Stimulated activated effector memory CD8-positive, alpha-beta T cell treated with anti-CD3 and anti-CD28 coated beads, Interleukin-12 subunit alpha, Interleukin-12 subunit beta, amount 100 ng/mL, for 72 hours (primary cell): ENCODE data around the gene FOXA2.
"Not testable (repeated sequence)": the region's sequence is repeated elsewhere in the genome, so short reads cannot be mapped to it uniquely, and the experiment has no call there.

Source experiments
- ATAC-seq: fragments of 150-1000 bp; cut with Tn5 transposase; 2 replicates; pipeline ENCODE4 v1.10.0; 2021
- DNase-seq, 2 donors: peaks; one replicate each; pipeline ENCODE4 v3.0.0; 2021 to 2022; ENCODE audit warnings: low spot score in 2 of 2
- H3K27ac Mint-ChIP-seq: one replicate; pipeline ENCODE4 v1.8.0; 2022; ENCODE audit warnings: mild to moderate bottlenecking, mixed read lengths
- H3K36me3 Mint-ChIP-seq: one replicate; pipeline ENCODE4 v1.8.0; 2022; ENCODE audit warnings: mild to moderate bottlenecking, mixed read lengths
- H3K4me1 Mint-ChIP-seq: one replicate; pipeline ENCODE4 v1.8.0; 2022; ENCODE audit warnings: mixed read lengths
- H3K4me3 Mint-ChIP-seq: one replicate; pipeline ENCODE4 v1.8.0; 2022; ENCODE audit warnings: mild to moderate bottlenecking, mixed read lengths
- H3K9me3 Mint-ChIP-seq: one replicate; pipeline ENCODE4 v1.8.0; 2022; ENCODE audit warnings: mixed read lengths

FOXA2 gene

GRCh38 chr20:22562620-22563019 lies 21.8 kb downstream of the FOXA2 start:
- no peak for DNase-seq
- Mint-ChIP-seq H3K4me1 (no peaks in the 10 kb centered on the region), H3K36me3 (no peaks in the 10 kb centered on the region), H3K27ac (no peak overlapping the region), H3K9me3 (peaks cover 6% of the 10 kb centered on the region), H3K4me3 (no peak overlapping the region)
- no peak for ATAC-seq

GRCh38 chr20:22561965-22562577 lies 22.3 kb downstream of the FOXA2 start:
- Mint-ChIP-seq H3K4me3 (no peak overlapping the region), H3K36me3 (no peaks in the 10 kb centered on the region), H3K9me3 (peaks cover 6% of the 10 kb centered on the region), H3K4me1 (no peaks in the 10 kb centered on the region), H3K27ac (no peak overlapping the region)
- no peak for DNase-seq
- ATAC-seq = no peak

GRCh38 chr20:22560817-22561216 lies 23.6 kb downstream of the FOXA2 start:
- Mint-ChIP-seq H3K4me1 (no peaks in the 10 kb centered on the region), H3K36me3 (no peaks in the 10 kb centered on the region), H3K27ac (no peak overlapping the region), H3K4me3 (no peak overlapping the region), H3K9me3 (peaks cover 6% of the 10 kb centered on the region)
- DNase-seq (no peak), ATAC-seq (no peak)

- H3K27ac Mint-ChIP-seq = no peak overlapping the region
- DNase-seq = no peak
- H3K4me3 Mint-ChIP-seq = no peak overlapping the region
- H3K4me1 Mint-ChIP-seq = no peaks in the 10 kb centered on the region
- no peaks in the 10 kb centered on the region for H3K36me3 Mint-ChIP-seq
- H3K9me3 Mint-ChIP-seq = peaks cover 6% of the 10 kb centered on the region
- no peak for ATAC-seq
Measured at GRCh38 chr20:22559711-22560318, 24.6 kb downstream of the FOXA2 start.

GRCh38 chr20:22557403-22558276 lies 26.7 kb downstream of the FOXA2 start:
- H3K4me3 Mint-ChIP-seq = no peak overlapping the region
- DNase-seq = no peak
- H3K27ac Mint-ChIP-seq = no peak overlapping the region
- H3K36me3 Mint-ChIP-seq = no peaks in the 10 kb centered on the region
- H3K9me3 Mint-ChIP-seq = peaks cover 20% of the 10 kb centered on the region
- H3K4me1 Mint-ChIP-seq = no peaks in the 10 kb centered on the region
- ATAC-seq = no peak

GRCh38 chr20:22556565-22557056 lies 27.8 kb downstream of the FOXA2 start:
- Mint-ChIP-seq H3K4me3 (no peak overlapping the region), H3K36me3 (no peaks in the 10 kb centered on the region), H3K9me3 (peaks cover 17% of the 10 kb centered on the region), H3K27ac (no peak overlapping the region), H3K4me1 (no peaks in the 10 kb centered on the region)
- no peak for DNase-seq
- no peak for ATAC-seq

- H3K4me1 Mint-ChIP-seq = no peaks in the 10 kb centered on the region
- H3K4me3 Mint-ChIP-seq = no peak overlapping the region
- ATAC-seq (no peak), DNase-seq (no peak)
- H3K27ac Mint-ChIP-seq = no peak overlapping the region
- no peaks in the 10 kb centered on the region for H3K36me3 Mint-ChIP-seq
- H3K9me3 Mint-ChIP-seq = peaks cover 17% of the 10 kb centered on the region
Measured at GRCh38 chr20:22555791-22556564, 28.4 kb downstream of the FOXA2 start.

GRCh38 chr20:22554391-22554790 lies 30.0 kb downstream of the FOXA2 start:
- DNase-seq = no peak
- peaks cover 17% of the 10 kb centered on the region for H3K9me3 Mint-ChIP-seq
- ATAC-seq = no peak
- H3K36me3 Mint-ChIP-seq = no peaks in the 10 kb centered on the region
- H3K4me3 Mint-ChIP-seq = no peak overlapping the region
- H3K4me1 Mint-ChIP-seq = no peaks in the 10 kb centered on the region
- H3K27ac Mint-ChIP-seq = no peak overlapping the region

- not testable (repeated sequence) for H3K4me1 Mint-ChIP-seq, DNase-seq, H3K4me3 Mint-ChIP-seq, ATAC-seq, H3K36me3 Mint-ChIP-seq, H3K27ac Mint-ChIP-seq
- peaks cover 16% of the 10 kb centered on the region for H3K9me3 Mint-ChIP-seq
Measured at GRCh38 chr20:22550514-22550913, 33.9 kb downstream of the FOXA2 start.

GRCh38 chr20:22548040-22548439 lies 36.3 kb downstream of the FOXA2 start:
- ATAC-seq (no peak), DNase-seq (no peak)
- Mint-ChIP-seq H3K27ac (no peak overlapping the region), H3K9me3 (peaks cover 6% of the 10 kb centered on the region), H3K4me3 (no peak overlapping the region), H3K4me1 (no peaks in the 10 kb centered on the region), H3K36me3 (no peaks in the 10 kb centered on the region)

GRCh38 chr20:22546344-22546743 lies 38.0 kb downstream of the FOXA2 start:
- DNase-seq = no peak
- no peaks in the 10 kb centered on the region for H3K4me1 Mint-ChIP-seq
- no peak overlapping the region for H3K4me3 Mint-ChIP-seq
- ATAC-seq = no peak
- H3K9me3 Mint-ChIP-seq = peaks cover 2% of the 10 kb centered on the region
- H3K27ac Mint-ChIP-seq = no peak overlapping the region
- H3K36me3 Mint-ChIP-seq = no peaks in the 10 kb centered on the region

- DNase-seq = no peak
- H3K4me1 Mint-ChIP-seq = no peaks in the 10 kb centered on the region
- no peak for ATAC-seq
Measured at GRCh38 chr20:22545045-22545444, 39.3 kb downstream of the FOXA2 start.

GRCh38 chr20:22544462-22544861 lies 39.9 kb downstream of the FOXA2 start:
- Mint-ChIP-seq H3K36me3 (no peaks in the 10 kb centered on the region), H3K4me1 (no peaks in the 10 kb centered on the region), H3K4me3 (no peak overlapping the region), H3K9me3 (peaks cover 2% of the 10 kb centered on the region), H3K27ac (no peak overlapping the region)
- DNase-seq = no peak
- no peak for ATAC-seq

More at GRCh38 chr20:22545045-22545444, 39.3 kb downstream of the FOXA2 start:
- no peak overlapping the region for H3K27ac Mint-ChIP-seq
- H3K4me3 Mint-ChIP-seq = no peak overlapping the region
- peaks cover 2% of the 10 kb centered on the region for H3K9me3 Mint-ChIP-seq
- H3K36me3 Mint-ChIP-seq = no peaks in the 10 kb centered on the region

GRCh38 chr20:22542427-22542826 lies 41.9 kb downstream of the FOXA2 start:
- H3K36me3 Mint-ChIP-seq = no peaks in the 10 kb centered on the region

GRCh38 chr20:22540832-22541231 lies 43.5 kb downstream of the FOXA2 start:
- ATAC-seq = no peak
- H3K4me1 Mint-ChIP-seq = no peaks in the 10 kb centered on the region
- no peak overlapping the region for H3K4me3 Mint-ChIP-seq
- no peak for DNase-seq
- H3K27ac Mint-ChIP-seq = no peak overlapping the region
- H3K36me3 Mint-ChIP-seq = no peaks in the 10 kb centered on the region
- peaks cover 12% of the 10 kb centered on the region for H3K9me3 Mint-ChIP-seq

More at GRCh38 chr20:22542427-22542826, 41.9 kb downstream of the FOXA2 start:
- Mint-ChIP-seq H3K27ac (no peak overlapping the region), H3K9me3 (peaks cover 11% of the 10 kb centered on the region), H3K4me3 (no peak overlapping the region), H3K4me1 (no peaks in the 10 kb centered on the region)
- ATAC-seq (no peak), DNase-seq (no peak)
